Measurements from ENCODE around the gene RNF166.

Gene RNF166

GRCh38 chr16:88662843-88663606 is 43.2 kb downstream of the RNF166 start, which contains the start of gene MVD:
Gene MVD, minus strand, starts transcription at chr16:88663091. Its CDS starts 11 bp downstream, at chr16:88663080.
- Mint-ChIP-seq H3K4me1 (ENCODE audit: low read depth) (peaks cover 35% of the 10 kb centered on the region), H3K27ac (peak within 1 kb of the TSS; percentile 94), H3K4me3 (peak within 1 kb of the TSS; percentile 94), H3K27me3 (peaks cover 2% of the 10 kb centered on the region), H3K36me3 (ENCODE audit: low read depth) (peaks cover 50% of the 10 kb centered on the region), H3K9me3 (no peaks in the 10 kb centered on the region)
- intact Hi-C loops (cut with micrococcal nuclease) = loop anchor here (1.0 kb wide), 2 partner anchors 38 to 72 kb away; no protein-coding TSS in a partner anchor

DNA sequence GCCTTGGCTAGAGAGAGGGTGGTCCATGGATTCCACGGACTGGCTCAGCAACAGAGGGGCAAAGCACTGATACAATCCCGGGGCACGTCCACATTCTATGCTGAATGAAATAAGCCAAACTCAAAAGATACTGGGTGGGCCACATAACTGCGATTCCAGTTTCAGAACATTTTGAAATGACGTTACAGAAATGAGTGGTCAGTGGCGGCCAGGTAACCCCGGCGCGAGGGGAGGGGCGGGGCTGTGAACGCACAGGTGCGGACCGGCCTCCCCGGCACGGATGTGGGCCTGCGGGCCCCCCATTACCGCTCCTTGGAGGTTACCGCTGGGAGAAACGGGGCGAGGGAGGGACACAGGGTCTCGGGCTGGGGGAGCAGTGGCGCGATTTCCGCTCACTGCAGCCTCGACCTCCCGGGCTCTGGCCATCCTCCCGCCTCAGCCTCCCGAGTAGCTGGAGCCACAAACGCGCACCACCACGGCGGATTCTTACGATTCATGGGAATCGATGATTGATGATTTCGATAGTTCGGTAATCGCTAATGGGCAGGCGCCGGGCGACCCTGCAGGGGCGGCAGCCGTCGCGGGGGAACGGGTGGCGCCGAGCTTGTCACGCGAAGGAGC is 43.9 kb downstream of the RNF166 start:
- Mint-ChIP-seq H3K27me3 (peaks cover 2% of the 10 kb centered on the region), H3K4me1 (ENCODE audit: low read depth) (peaks cover 32% of the 10 kb centered on the region), H3K36me3 (ENCODE audit: low read depth) (peaks cover 57% of the 10 kb centered on the region), H3K9me3 (no peaks in the 10 kb centered on the region), H3K4me3 (peak overlapping the region; percentile 94), H3K27ac (peak overlapping the region; percentile 94)
- intact Hi-C loops (cut with micrococcal nuclease) = no loop called here

- intact Hi-C loops (cut with micrococcal nuclease) = no loop called here
- H3K4me1 Mint-ChIP-seq (ENCODE audit: low read depth) = peaks cover 29% of the 10 kb centered on the region
- H3K27ac Mint-ChIP-seq = peak overlapping the region; percentile 17
- H3K27me3 Mint-ChIP-seq = peaks cover 2% of the 10 kb centered on the region
- H3K36me3 Mint-ChIP-seq (ENCODE audit: low read depth) = peaks cover 62% of the 10 kb centered on the region
- H3K9me3 Mint-ChIP-seq = no peaks in the 10 kb centered on the region
- H3K4me3 Mint-ChIP-seq = peak overlapping the region; percentile 44
Observed at GRCh38 chr16:88661468-88661867, 44.7 kb downstream of the RNF166 start.

- intact Hi-C loops (cut with micrococcal nuclease) = loop anchor here (1.0 kb wide), 1 partner anchor 10 kb away; no protein-coding TSS in a partner anchor
- no peak overlapping the region for H3K27ac Mint-ChIP-seq
- peaks cover 2% of the 10 kb centered on the region for H3K27me3 Mint-ChIP-seq
Observed at GRCh38 chr16:88659160-88659559, 47.0 kb downstream of the RNF166 start.

DNA sequence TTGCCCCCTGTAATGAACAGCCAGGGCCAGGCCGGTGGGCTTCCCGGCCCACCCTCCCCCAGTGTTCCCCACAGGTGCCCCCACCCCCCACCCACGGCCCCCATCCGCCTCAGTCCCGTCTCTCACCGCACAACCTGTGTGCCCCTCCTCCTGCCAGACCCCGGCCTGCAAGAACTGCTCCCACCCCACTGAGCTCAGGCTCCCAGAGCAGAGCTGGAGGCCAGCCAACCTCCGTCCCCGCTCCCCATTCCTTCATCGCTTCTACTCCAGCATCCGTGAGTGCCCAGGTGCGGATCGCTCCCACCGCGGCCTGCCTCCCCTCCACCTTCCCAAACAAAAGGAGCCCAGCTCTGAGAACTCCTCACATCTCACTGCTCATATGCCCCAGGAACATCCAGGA is 47.5 kb downstream of the RNF166 start:
- Mint-ChIP-seq H3K4me3 (no peak overlapping the region), H3K27me3 (peaks cover 2% of the 10 kb centered on the region), H3K9me3 (no peaks in the 10 kb centered on the region), H3K36me3 (ENCODE audit: low read depth) (peaks cover 79% of the 10 kb centered on the region), H3K4me1 (ENCODE audit: low read depth) (peaks cover 25% of the 10 kb centered on the region), H3K27ac (no peak overlapping the region)
- intact Hi-C loops (cut with micrococcal nuclease) = loop anchor here (1.0 kb wide), 1 partner anchor 9 kb away; no protein-coding TSS in a partner anchor

More at GRCh38 chr16:88659160-88659559, 47.0 kb downstream of the RNF166 start:
- H3K36me3 Mint-ChIP-seq (ENCODE audit: low read depth) = peaks cover 75% of the 10 kb centered on the region
- no peaks in the 10 kb centered on the region for H3K9me3 Mint-ChIP-seq
- no peak overlapping the region for H3K4me3 Mint-ChIP-seq
- H3K4me1 Mint-ChIP-seq (ENCODE audit: low read depth) = peaks cover 27% of the 10 kb centered on the region

GRCh38 chr16:88657371-88657770 is 48.8 kb downstream of the RNF166 start:
- H3K4me3 Mint-ChIP-seq = no peak overlapping the region
- peaks cover 2% of the 10 kb centered on the region for H3K27me3 Mint-ChIP-seq
- peaks cover 81% of the 10 kb centered on the region for H3K36me3 Mint-ChIP-seq (ENCODE audit: low read depth)
- no peak overlapping the region for H3K27ac Mint-ChIP-seq
- H3K9me3 Mint-ChIP-seq = no peaks in the 10 kb centered on the region
- intact Hi-C loops (cut with micrococcal nuclease) = no loop called here
- peaks cover 25% of the 10 kb centered on the region for H3K4me1 Mint-ChIP-seq (ENCODE audit: low read depth)

DNA sequence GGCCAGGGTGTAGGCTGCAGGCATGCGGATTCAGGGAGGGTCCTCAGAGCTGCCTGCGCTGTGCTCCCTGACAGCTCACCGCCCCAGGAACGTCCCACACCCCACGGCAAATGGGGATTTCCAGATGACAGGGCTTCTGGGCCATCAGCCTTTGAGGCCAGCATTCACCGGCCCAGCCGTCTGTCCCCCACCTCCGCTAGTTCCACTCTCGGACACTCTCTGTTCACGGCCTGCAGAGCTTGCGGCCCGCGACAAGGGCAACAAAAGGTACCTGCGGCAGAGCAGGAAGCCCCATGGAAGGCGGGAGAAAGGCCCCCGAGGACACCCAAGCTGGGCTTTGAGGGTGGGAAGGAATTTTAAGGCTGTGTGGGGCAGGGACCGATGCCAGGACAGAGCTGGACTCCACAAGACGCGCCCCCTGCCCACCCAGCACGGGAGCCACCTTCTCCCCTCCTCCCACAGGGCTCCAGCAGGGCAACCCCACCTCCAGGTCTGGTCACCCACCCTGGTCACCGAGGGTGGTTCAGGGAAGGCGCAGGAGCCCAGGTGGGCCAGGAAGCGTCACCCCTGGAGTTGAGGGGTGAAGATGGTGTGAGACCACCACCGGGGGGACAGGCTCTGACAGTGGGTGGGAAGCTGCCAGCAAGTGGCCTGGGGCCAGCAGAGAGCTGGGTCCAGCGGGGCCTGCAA is 49.8 kb downstream of the RNF166 start:
- intact Hi-C loops (cut with micrococcal nuclease) = no loop called here
- Mint-ChIP-seq H3K36me3 (ENCODE audit: low read depth) (peaks cover 90% of the 10 kb centered on the region), H3K27ac (no peak overlapping the region)

DNA sequence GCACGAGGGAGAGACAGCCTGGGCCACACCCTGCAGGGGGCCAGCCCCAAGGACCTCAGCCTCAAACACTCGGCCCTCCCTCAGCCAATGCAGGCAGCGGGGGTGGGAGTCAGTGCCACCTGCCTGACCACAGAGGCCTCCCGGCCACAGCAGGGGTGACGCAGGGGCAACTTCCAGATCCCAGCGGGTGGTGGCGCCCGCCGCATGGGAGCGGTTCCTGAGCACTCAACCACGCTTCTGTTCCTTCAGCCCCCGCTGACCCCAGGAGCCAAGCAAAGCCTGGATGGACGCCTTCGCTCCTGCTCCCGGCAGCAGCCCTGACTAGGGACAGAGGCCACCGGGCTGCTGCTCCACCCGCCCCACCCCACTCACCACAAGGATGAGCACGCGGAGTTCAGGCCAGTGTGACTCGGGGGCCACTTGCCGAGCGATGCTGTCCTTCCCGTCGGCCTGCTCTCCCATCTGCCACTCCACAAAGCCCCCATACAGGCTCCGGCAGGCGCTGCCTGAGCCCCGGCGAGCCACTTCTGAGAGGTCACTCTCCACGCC is 50.4 kb downstream of the RNF166 start:
- Mint-ChIP-seq H3K36me3 (ENCODE audit: low read depth) (peaks cover 96% of the 10 kb centered on the region), H3K9me3 (no peaks in the 10 kb centered on the region), H3K27ac (no peak overlapping the region), H3K4me3 (no peak overlapping the region), H3K27me3 (no peaks in the 10 kb centered on the region), H3K4me1 (ENCODE audit: low read depth) (peaks cover 25% of the 10 kb centered on the region)
- intact Hi-C loops (cut with micrococcal nuclease) = no loop called here

More for the DNA sequence above, 49.8 kb downstream of the RNF166 start:
- Mint-ChIP-seq H3K4me1 (ENCODE audit: low read depth) (peaks cover 25% of the 10 kb centered on the region), H3K27me3 (no peaks in the 10 kb centered on the region), H3K4me3 (no peak overlapping the region), H3K9me3 (no peaks in the 10 kb centered on the region)

DNA sequence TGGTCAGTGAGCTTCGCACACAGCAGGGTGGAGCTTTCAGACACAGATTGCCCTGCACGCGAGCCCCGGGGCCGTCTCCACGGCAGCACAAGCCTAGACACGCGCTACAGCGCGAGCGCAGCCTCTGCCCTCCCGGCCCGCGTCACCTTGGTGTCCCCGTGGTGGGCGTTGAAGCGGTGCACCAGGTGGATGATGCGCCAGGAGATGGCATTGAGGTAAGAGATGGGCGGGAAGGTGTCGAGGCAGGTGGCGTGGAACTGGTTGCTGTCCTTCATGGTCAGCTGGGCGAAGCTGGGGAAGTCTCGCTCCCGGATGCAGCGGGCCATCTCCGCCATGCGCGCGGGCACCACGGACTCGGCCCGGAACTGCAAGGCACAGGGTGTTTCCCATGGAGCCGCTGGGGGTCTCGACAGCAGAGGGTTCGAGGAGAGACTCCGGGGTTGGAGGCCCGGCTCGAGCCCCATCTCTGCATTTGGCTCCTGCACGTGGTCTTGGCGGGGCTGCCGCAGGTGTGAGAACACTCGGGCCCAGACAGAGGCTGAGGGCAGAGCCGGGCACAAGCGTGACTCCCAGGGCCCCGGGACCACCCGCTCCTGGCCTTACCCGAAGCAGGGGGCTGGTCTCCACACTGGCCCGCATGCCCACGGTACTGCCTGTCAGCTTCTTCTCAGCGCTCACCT is 51.0 kb downstream of the RNF166 start:
- intact Hi-C loops (cut with micrococcal nuclease) = no loop called here
- H3K36me3 Mint-ChIP-seq (ENCODE audit: low read depth) = peaks cover 100% of the 10 kb centered on the region
- no peak overlapping the region for H3K27ac Mint-ChIP-seq
- peaks cover 20% of the 10 kb centered on the region for H3K4me1 Mint-ChIP-seq (ENCODE audit: low read depth)
- no peaks in the 10 kb centered on the region for H3K27me3 Mint-ChIP-seq
- H3K4me3 Mint-ChIP-seq = no peak overlapping the region
- no peaks in the 10 kb centered on the region for H3K9me3 Mint-ChIP-seq

DNA sequence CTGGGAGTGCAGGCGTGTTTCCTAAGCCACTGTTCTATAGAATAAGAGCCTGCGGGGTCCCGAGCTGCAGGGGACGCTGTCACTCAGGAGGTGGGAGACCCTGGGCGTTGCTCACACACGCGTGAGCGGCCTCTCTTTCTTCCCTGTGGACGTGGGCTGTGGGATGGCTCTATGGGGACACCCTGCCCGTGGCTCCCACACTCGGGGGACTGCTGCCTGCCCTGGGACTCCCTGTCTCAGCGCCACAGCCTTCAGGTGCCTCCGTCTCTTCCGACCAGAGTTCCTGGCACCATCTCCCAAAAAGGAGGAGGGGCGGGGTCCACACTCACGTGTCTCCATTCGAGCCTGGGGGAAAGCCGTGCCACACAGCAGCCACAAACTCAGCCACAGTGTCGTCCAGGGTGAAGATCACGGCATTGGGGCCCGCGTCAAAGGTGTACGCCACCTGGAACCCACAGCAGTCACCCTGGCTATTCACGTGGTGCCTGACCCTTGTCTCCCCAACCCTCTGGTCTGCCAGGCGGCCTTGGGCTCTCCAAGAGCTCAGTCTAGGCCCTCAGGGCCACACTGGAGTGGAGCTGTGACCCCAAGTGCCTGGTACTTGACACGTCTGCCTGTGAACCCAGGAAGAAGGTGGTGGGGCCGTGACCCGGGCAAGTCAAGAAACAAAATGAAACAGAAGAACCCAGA is 51.7 kb downstream of the RNF166 start:
- intact Hi-C loops (cut with micrococcal nuclease) = loop anchor here (5.0 kb wide), 1 partner anchor 33 kb away; the partner anchor contains the start of gene SNAI3

DNA sequence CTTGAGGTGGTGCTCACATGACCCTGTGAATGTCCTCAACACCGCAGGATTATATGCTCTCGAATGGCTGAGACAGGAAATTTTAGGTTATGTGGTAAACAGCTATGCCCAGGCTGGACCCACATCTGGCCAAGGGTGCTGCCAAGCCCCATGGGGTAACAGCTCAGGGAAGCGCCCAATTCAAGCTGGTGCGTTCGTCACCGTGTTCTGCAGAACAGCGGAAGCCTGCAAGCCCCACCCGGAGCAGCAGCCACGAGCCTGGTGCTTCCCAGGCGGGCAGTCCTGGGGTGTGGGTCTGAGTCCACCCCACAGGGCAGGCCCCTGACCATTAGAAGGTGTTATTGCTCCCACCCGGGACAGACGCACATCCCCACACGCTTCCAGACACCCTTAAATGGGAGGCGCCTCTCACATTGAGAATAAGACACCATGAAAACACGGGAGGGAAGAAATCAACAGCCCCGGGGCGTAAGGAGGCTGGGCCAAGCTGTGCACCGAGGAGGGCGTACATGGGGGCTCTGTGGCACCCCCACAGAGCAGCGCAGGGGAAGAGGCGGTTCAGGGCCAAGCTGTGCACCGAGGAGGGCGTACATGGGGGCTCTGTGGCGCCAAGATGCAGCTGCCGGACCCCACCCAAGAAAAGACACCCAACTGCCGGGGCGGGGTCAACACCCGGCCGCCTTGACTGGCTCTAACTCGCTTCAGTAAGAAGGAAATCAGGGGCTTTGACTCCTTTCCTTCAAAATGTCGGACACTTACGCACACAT is 52.4 kb downstream of the RNF166 start:
- Mint-ChIP-seq H3K4me1 (ENCODE audit: low read depth) (peaks cover 29% of the 10 kb centered on the region), H3K27me3 (no peaks in the 10 kb centered on the region), H3K4me3 (no peak overlapping the region), H3K36me3 (ENCODE audit: low read depth) (peaks cover 100% of the 10 kb centered on the region), H3K27ac (no peak overlapping the region), H3K9me3 (no peaks in the 10 kb centered on the region)
- intact Hi-C loops (cut with micrococcal nuclease) = loop anchor here (5.0 kb wide), 1 partner anchor 34 kb away; the partner anchor contains the start of gene SNAI3

More for the DNA sequence above, 51.7 kb downstream of the RNF166 start:
- Mint-ChIP-seq H3K9me3 (no peaks in the 10 kb centered on the region), H3K36me3 (ENCODE audit: low read depth) (peaks cover 100% of the 10 kb centered on the region), H3K27ac (no peak overlapping the region), H3K4me3 (no peak overlapping the region), H3K27me3 (no peaks in the 10 kb centered on the region), H3K4me1 (ENCODE audit: low read depth) (peaks cover 22% of the 10 kb centered on the region)

DNA sequence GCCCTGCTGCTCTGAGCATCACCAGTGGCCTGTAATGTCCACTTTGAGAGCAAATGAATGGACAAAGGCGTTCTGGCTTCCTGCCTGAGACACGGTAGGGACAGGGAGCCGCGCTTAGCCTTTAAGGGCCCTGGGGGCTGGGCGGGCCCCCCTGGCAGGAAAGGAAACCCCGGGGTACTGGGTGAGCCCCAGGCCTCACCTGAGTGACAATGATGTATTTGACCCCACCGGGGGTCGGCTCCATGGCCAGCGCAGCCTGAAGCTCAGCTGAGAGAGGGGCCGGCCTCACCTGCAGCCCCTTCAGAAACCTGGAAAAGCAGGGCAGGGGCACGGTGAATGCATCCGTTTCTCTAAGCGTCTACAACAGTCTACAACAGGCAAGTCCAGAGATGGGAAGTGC is 53.1 kb downstream of the RNF166 start:
- Mint-ChIP-seq H3K27me3 (no peaks in the 10 kb centered on the region), H3K4me1 (ENCODE audit: low read depth) (peaks cover 36% of the 10 kb centered on the region), H3K36me3 (ENCODE audit: low read depth) (peaks cover 100% of the 10 kb centered on the region), H3K9me3 (no peaks in the 10 kb centered on the region), H3K4me3 (no peak overlapping the region), H3K27ac (no peak overlapping the region)
- intact Hi-C loops (cut with micrococcal nuclease) = loop anchor here (5.0 kb wide), 1 partner anchor 34 kb away; the partner anchor contains the start of gene SNAI3
